ENCODE data around the gene ARGFX. TPM values are rescaled to one million over a fixed set of nuclear protein-coding genes. Genes with fewer than 3 reads are reported as not detected.
"Not testable (repeated sequence)": the region's sequence is repeated elsewhere in the genome, so short reads cannot be mapped to it uniquely, and the experiment has no call there.

Gene ARGFX
- total RNA-seq, 1 donor from 2014 or later: not detected

DNA sequence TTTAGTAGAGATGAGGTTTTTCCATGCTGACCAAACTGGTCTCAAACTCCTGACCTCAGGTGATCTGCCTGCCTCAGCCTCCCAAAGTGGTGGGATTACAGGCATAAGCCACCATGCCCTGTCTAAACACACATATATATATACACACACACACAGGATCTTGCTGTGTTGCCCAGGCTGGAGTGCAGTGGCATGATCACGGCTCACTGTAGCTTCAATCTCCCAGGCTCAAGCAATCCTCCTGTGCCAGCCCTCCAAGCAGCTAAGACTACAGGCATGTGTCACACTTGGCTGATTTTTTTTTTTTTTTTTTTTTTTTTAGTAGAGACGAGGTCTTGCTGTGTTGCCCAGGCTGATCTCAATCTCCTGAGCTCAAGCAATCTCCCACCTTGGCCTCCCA, 32.2 kb downstream of the ARGFX start:
- DNase-seq (ENCODE audit: low read depth): not testable (repeated sequence)

DNA sequence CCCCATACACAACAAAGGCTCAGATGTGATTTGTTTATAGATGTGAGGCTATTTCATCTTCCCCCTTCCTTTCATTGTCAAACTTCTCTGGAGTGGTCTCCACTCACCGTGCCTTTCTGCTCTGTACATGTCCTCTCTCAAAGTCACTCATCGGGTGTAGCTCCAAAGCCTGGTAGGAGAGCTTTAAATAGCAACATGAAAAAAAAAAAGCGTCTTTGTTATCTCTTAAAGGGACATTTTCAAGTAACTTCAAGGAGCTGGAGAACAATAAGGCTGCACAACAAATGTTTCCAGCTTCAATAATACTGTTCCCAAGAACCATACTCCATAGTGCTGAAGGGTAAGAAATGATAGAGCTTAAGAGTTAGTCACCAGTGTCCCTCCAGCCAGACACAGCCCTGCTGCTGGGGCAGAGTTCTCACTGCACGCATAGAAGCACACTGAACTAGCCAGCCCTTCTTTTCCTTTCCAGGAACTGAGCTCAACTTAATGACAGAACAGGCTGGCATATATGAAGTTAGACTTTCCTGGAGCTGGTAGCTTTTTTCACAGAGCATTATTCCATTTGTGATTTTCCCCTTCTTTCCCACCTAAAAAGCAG, 33.6 kb downstream of the ARGFX start:
- DNase-seq (ENCODE audit: low read depth): no peak

DNA sequence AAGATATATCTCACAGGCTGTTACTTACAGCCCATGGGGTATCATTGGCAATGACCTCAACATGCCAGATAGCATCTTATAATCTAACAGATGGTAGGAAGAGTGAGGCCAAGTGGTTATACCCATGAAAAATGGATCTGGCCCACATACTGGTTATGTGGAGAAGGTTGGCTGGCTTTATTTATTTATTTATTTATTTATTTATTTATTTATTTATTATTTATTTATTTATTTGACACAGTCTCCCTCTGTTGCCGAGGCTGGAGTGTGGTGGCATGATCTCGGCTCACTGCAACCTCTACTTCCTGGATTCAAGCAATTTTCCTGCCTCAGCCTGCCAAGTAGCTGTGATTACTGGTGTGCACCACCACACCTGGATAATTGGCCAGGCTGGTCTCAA, 37.0 kb downstream of the ARGFX start:
- DNase-seq (ENCODE audit: low read depth): no peak

DNA sequence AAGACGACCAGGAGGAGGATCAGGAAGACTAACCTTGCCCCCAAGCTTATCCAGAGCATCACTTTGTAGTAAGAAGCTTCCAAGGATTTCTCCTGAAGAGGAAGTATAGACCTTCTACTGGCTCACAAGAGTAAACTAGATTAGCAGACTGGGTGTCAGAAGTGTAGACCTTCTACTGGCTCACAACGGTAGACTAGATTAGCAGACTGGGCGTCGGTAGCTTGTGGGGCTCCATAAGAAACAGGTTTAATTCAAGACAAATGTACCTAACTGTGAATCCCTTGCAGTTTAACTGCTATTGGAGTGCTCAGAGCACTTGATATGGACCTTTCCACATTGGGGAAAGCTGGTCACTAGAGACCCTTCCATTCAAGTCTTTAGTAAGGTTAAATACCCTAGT, 38.4 kb downstream of the ARGFX start:
- no peak for DNase-seq (ENCODE audit: low read depth)

Other genes with a start within 250 kb of the ARGFX start
- gene POLQ, start 22.0 kb upstream of the ARGFX start, total RNA-seq: 0.45 and 3.8 TPM in 2 replicates
- gene FBXO40, start 25.4 kb downstream of the ARGFX start, total RNA-seq: not detected in 2 replicates
- 0.17 and 0.20 TPM in 2 replicates for gene HCLS1, start 93.0 kb downstream of the ARGFX start, total RNA-seq
- gene GOLGB1, start 181.8 kb downstream of the ARGFX start, total RNA-seq: 34.9 and 111 TPM in 2 replicates

Data from renal cortical epithelial cell (primary cell).